ENCODE measurements around the gene CHRNG.
A peak's percentile ranks its signal among the peaks of the same experiment; 100 is the strongest.

The CHRNG gene

GRCh38 chr2:232505856-232506255 is 33.6 kb upstream of the CHRNG start:
- no peak for DNase-seq (ENCODE audit: low read depth in 2 of 3, low spot score in 2 of 3)

- DNase-seq (ENCODE audit: low read depth in 2 of 3, low spot score in 2 of 3): no peak
Observed at GRCh38 chr2:232506709-232507108, 32.8 kb upstream of the CHRNG start.

- DNase-seq (ENCODE audit: low read depth in 2 of 3, low spot score in 2 of 3): no peak
Observed at GRCh38 chr2:232508251-232508650, 31.2 kb upstream of the CHRNG start.

- DNase-seq (ENCODE audit: low read depth in 2 of 3, low spot score in 2 of 3): no peak
Observed at GRCh38 chr2:232511336-232511890, 28.1 kb upstream of the CHRNG start.

GRCh38 chr2:232512602-232513001 is 26.9 kb upstream of the CHRNG start:
- no peak for DNase-seq (ENCODE audit: low read depth in 2 of 3, low spot score in 2 of 3)

GRCh38 chr2:232513353-232513752 is 26.1 kb upstream of the CHRNG start:
- no peak for DNase-seq (ENCODE audit: low read depth in 2 of 3, low spot score in 2 of 3)

GRCh38 chr2:232515639-232516038 is 23.9 kb upstream of the CHRNG start:
- DNase-seq (ENCODE audit: low read depth in 2 of 3, low spot score in 2 of 3): no peak

- DNase-seq (ENCODE audit: low read depth in 2 of 3, low spot score in 2 of 3): no peak
Observed at GRCh38 chr2:232516551-232516950, 22.9 kb upstream of the CHRNG start.

GRCh38 chr2:232518844-232519243 is 20.6 kb upstream of the CHRNG start:
- DNase-seq (ENCODE audit: low read depth in 2 of 3, low spot score in 2 of 3): no peak

GRCh38 chr2:232519581-232520438 is 19.7 kb upstream of the CHRNG start, which contains the start of gene PRSS56:
Gene PRSS56, plus strand, starts transcription at chr2:232520388. Its CDS starts 211 bp downstream, at chr2:232520599.
- no peak for DNase-seq (ENCODE audit: low read depth in 2 of 3, low spot score in 2 of 3)

- no peak for DNase-seq (ENCODE audit: low read depth in 2 of 3, low spot score in 2 of 3)
Observed at GRCh38 chr2:232520489-232520888, 19.0 kb upstream of the CHRNG start.

- DNase-seq (ENCODE audit: low read depth in 2 of 3, low spot score in 2 of 3): no peak
Observed at GRCh38 chr2:232521098-232521497, 18.4 kb upstream of the CHRNG start.

GRCh38 chr2:232521959-232522622 is 17.4 kb upstream of the CHRNG start:
- peak; percentile 32 to 68 (median 66) for DNase-seq (ENCODE audit: low read depth in 2 of 3, low spot score in 2 of 3)

- DNase-seq (ENCODE audit: low read depth in 2 of 3, low spot score in 2 of 3): no peak
Observed at GRCh38 chr2:232522623-232523401, 16.7 kb upstream of the CHRNG start.

GRCh38 chr2:232523402-232523681 is 16.1 kb upstream of the CHRNG start:
- no peak for DNase-seq (ENCODE audit: low read depth in 2 of 3, low spot score in 2 of 3)

GRCh38 chr2:232523682-232524597 is 15.6 kb upstream of the CHRNG start:
- DNase-seq (ENCODE audit: low read depth in 2 of 3, low spot score in 2 of 3): peak in 1 of 3 experiments; percentile 19

- no peak for DNase-seq (ENCODE audit: low read depth in 2 of 3, low spot score in 2 of 3)
Observed at GRCh38 chr2:232524771-232525170, 14.7 kb upstream of the CHRNG start.

- no peak for DNase-seq (ENCODE audit: low read depth in 2 of 3, low spot score in 2 of 3)
Observed at GRCh38 chr2:232525199-232525598, 14.3 kb upstream of the CHRNG start.

- DNase-seq (ENCODE audit: low read depth in 2 of 3, low spot score in 2 of 3): no peak
Observed at GRCh38 chr2:232525791-232526371, 13.6 kb upstream of the CHRNG start, which contains the start of gene CHRND. Gene CHRND, plus strand, starts transcription at chr2:232526160. Its CDS starts 56 bp downstream, at chr2:232526216.

- DNase-seq (ENCODE audit: low read depth in 2 of 3, low spot score in 2 of 3): no peak
Observed at GRCh38 chr2:232526372-232526941, 13.0 kb upstream of the CHRNG start.

Measured in activated CD8-positive, alpha-beta memory T cell treated with anti-CD3 and anti-CD28 coated beads for 48 hours (primary cell).